Gastroesophageal sphincter (tissue), 3 donors: ENCODE measurements around the gene OTOGL.
A peak's percentile ranks its signal among the peaks of the same experiment; 100 is the strongest.

ENCODE experiments used
- EP300 ChIP-seq: sonication (generic); formaldehyde crosslinking; IDR thresholded peaks from one replicate; pipeline ENCODE4 v1.6.1; 2017; ENCODE audit warnings: antibody characterized with exemption, mild to moderate bottlenecking
- POLR2A ChIP-seq, 2 donors: fragments of 450-650 bp; IDR thresholded peaks; one replicate each; pipeline ENCODE4 v1.6.1; 2017; ENCODE audit warnings: antibody characterized with exemption in 2 of 2, mild to moderate bottlenecking in 2 of 2, moderate library complexity in 1 of 2
- POLR2AphosphoS5 ChIP-seq: sonication (generic); formaldehyde crosslinking; IDR thresholded peaks from one replicate; pipeline ENCODE4 v1.6.1; 2017; ENCODE audit warnings: antibody characterized with exemption
- TF ChIP-seq, protein P1 (sequence below), 4 experiments: fragments of 200-600 bp in 2 of 4; fragments of 450-650 bp in 2 of 4; sonication (generic) in 1 of 4; IDR thresholded peaks; one replicate each; pipeline ENCODE4 v1.5.1; 2017 to 2019; ENCODE audit warnings: antibody characterized with exemption in 4 of 4, mild to moderate bottlenecking in 2 of 4, moderate library complexity in 2 of 4

DNA sequence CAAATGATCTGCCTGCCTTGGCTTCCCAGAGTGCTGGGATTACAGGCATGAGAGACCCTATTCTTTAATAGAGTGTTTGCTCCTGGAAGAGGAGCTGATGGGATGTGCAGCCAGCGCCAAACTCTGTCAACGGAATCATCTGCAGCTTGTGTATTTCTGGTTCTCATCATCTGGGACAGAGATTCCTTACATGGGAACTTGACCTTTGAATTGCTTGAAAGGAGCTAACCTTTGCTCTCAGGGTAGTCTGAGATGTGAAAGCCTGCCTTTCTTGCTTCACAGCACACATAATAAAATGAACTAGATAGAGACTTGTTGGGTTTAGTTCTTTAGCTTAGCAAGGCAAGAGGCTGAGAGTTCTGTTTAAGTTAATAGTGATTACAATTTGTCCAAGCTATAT lies 120.0 kb downstream of the OTOGL start:
- TF ChIP-seq, protein P1, sequence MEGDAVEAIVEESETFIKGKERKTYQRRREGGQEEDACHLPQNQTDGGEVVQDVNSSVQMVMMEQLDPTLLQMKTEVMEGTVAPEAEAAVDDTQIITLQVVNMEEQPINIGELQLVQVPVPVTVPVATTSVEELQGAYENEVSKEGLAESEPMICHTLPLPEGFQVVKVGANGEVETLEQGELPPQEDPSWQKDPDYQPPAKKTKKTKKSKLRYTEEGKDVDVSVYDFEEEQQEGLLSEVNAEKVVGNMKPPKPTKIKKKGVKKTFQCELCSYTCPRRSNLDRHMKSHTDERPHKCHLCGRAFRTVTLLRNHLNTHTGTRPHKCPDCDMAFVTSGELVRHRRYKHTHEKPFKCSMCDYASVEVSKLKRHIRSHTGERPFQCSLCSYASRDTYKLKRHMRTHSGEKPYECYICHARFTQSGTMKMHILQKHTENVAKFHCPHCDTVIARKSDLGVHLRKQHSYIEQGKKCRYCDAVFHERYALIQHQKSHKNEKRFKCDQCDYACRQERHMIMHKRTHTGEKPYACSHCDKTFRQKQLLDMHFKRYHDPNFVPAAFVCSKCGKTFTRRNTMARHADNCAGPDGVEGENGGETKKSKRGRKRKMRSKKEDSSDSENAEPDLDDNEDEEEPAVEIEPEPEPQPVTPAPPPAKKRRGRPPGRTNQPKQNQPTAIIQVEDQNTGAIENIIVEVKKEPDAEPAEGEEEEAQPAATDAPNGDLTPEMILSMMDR (IDR thresholded peaks at IDR 0.05), result no peak
- TF ChIP-seq EP300, result no peak
- TF ChIP-seq POLR2A (IDR thresholded peaks at IDR 0.05), result no peak
- peak; percentile 40 for TF ChIP-seq POLR2AphosphoS5
